Measurements from ENCODE around the gene FCN3.

GRCh38 chr1:27348861-27349783, 25.5 kb downstream of the FCN3 start:
- TF ChIP-seq CTCF (IDR thresholded peaks at IDR 0.05; ENCODE audit: extremely low read depth in 1 of 2, insufficient read depth in 1 of 2, low read depth in 1 of 2, low read length in 2 of 2), result no peak
- TF ChIP-seq JUN (IDR thresholded peaks at IDR 0.05; ENCODE audit: borderline replicate concordance, insufficient read depth, insufficient read length, low read depth), result no peak
- TF ChIP-seq MAX (IDR thresholded peaks at IDR 0.05; ENCODE audit: insufficient read depth, insufficient read length), result no peak
- no peak for TF ChIP-seq EZH2 (IDR thresholded peaks at IDR 0.05; ENCODE audit: borderline replicate concordance, low read depth, low read length, severe bottlenecking)
- no peak for TF ChIP-seq POLR2A (IDR thresholded peaks at IDR 0.05; ENCODE audit: low read depth, low read length)
- no peak for TF ChIP-seq POLR2AphosphoS5 (IDR thresholded peaks at IDR 0.05; ENCODE audit: insufficient read depth, low read depth, low read length)
- TF ChIP-seq FOS (IDR thresholded peaks at IDR 0.05; ENCODE audit: borderline replicate concordance, insufficient read depth, low read length), result no peak
- TF ChIP-seq MYC (IDR thresholded peaks at IDR 0.05; ENCODE audit: low read depth, low read length), result no peak
- no peak for TF ChIP-seq GATA2 (IDR thresholded peaks at IDR 0.05; ENCODE audit: insufficient read depth, insufficient read length, low read depth, low read length)
